ENCODE results near the gene ARHGAP28. TPM values are rescaled to one million over a fixed set of nuclear protein-coding genes. Genes with fewer than 3 reads are reported as not detected.

The ARHGAP28 gene
- total RNA-seq, 1 donor from 2014 or later: not detected

GRCh38 chr18:6746386-6746960, 17.0 kb downstream of the ARHGAP28 start:
- POLR2A ChIA-PET: no interaction called here
- H3K4me1 Mint-ChIP-seq: no peaks in the 10 kb centered on the region
- no peaks in the 10 kb centered on the region for H3K9me3 Mint-ChIP-seq
- no peaks in the 10 kb centered on the region for H3K36me3 Mint-ChIP-seq (ENCODE audit: low read depth)
- H3K27me3 Mint-ChIP-seq: no peaks in the 10 kb centered on the region
- TF ChIP-seq CTCF (IDR thresholded peaks at IDR 0.05): no peak
- no peak overlapping the region for H3K27ac Mint-ChIP-seq
- DNase-seq: no peak
- intact Hi-C loops (cut with micrococcal nuclease): no loop called here
- CTCF ChIA-PET: no interaction called here
- ATAC-seq (ENCODE audit: low read depth): no peak
- H3K4me3 Mint-ChIP-seq: no peak overlapping the region

GRCh38 chr18:6747646-6748045, 18.1 kb downstream of the ARHGAP28 start:
- Mint-ChIP-seq H3K4me1 (no peaks in the 10 kb centered on the region), H3K9me3 (no peaks in the 10 kb centered on the region), H3K27ac (no peak overlapping the region), H3K36me3 (ENCODE audit: low read depth) (no peaks in the 10 kb centered on the region), H3K4me3 (no peak overlapping the region), H3K27me3 (no peaks in the 10 kb centered on the region)
- ChIA-PET CTCF (no interaction called here), POLR2A (no interaction called here)
- no peak for TF ChIP-seq CTCF (IDR thresholded peaks at IDR 0.05)
- DNase-seq (no peak), ATAC-seq (ENCODE audit: low read depth) (no peak)
- intact Hi-C loops (cut with micrococcal nuclease): no loop called here

- Mint-ChIP-seq H3K27me3 (no peaks in the 10 kb centered on the region), H3K4me1 (no peaks in the 10 kb centered on the region), H3K27ac (no peak overlapping the region), H3K9me3 (no peaks in the 10 kb centered on the region), H3K36me3 (ENCODE audit: low read depth) (no peaks in the 10 kb centered on the region), H3K4me3 (no peak overlapping the region)
- DNase-seq (no peak), ATAC-seq (ENCODE audit: low read depth) (no peak)
- intact Hi-C loops (cut with micrococcal nuclease): no loop called here
- ChIA-PET CTCF (no interaction called here), POLR2A (no interaction called here)
- no peak for TF ChIP-seq CTCF (IDR thresholded peaks at IDR 0.05)
Measured at GRCh38 chr18:6748241-6748640, 18.7 kb downstream of the ARHGAP28 start.

- ChIA-PET CTCF (no interaction called here), POLR2A (no interaction called here)
- TF ChIP-seq CTCF (IDR thresholded peaks at IDR 0.05): no peak
Measured at GRCh38 chr18:6750411-6750810, 20.9 kb downstream of the ARHGAP28 start.

GRCh38 chr18:6751222-6751621, 21.7 kb downstream of the ARHGAP28 start:
- ChIA-PET CTCF (interaction anchor here (0.5 kb wide), 1 partner anchor 235 kb away, joined by 3 read pairs; no protein-coding TSS in a partner anchor), POLR2A (no interaction called here)
- no peak for TF ChIP-seq CTCF (IDR thresholded peaks at IDR 0.05)
- Mint-ChIP-seq H3K9me3 (no peaks in the 10 kb centered on the region), H3K4me1 (no peaks in the 10 kb centered on the region), H3K36me3 (ENCODE audit: low read depth) (no peaks in the 10 kb centered on the region), H3K27me3 (no peaks in the 10 kb centered on the region), H3K4me3 (no peak overlapping the region), H3K27ac (no peak overlapping the region)
- ATAC-seq (ENCODE audit: low read depth) (no peak), DNase-seq (no peak)
- intact Hi-C loops (cut with micrococcal nuclease): no loop called here

More at GRCh38 chr18:6750411-6750810, 20.9 kb downstream of the ARHGAP28 start:
- intact Hi-C loops (cut with micrococcal nuclease): no loop called here
- H3K27me3 Mint-ChIP-seq: no peaks in the 10 kb centered on the region
- no peak overlapping the region for H3K27ac Mint-ChIP-seq
- no peaks in the 10 kb centered on the region for H3K4me1 Mint-ChIP-seq
- ATAC-seq (ENCODE audit: low read depth) (no peak), DNase-seq (no peak)
- H3K4me3 Mint-ChIP-seq: no peak overlapping the region
- H3K36me3 Mint-ChIP-seq (ENCODE audit: low read depth): no peaks in the 10 kb centered on the region
- H3K9me3 Mint-ChIP-seq: no peaks in the 10 kb centered on the region
